WERI-Rb-1 (cell line): ENCODE results near the gene ALKBH6.

Experiments used
- DNase-seq: peaks from one replicate; pipeline ENCODE4 v3.0.0-alpha.2; 2020
- H3K27ac ChIP-seq: fragments of 250-450 bp; sonication (Bioruptor Pico); 2 replicates; pipeline ENCODE4 v1.5.1; 2020; ENCODE audit warnings: mild to moderate bottlenecking, moderate library complexity
- H3K27me3 ChIP-seq: fragments of 250-450 bp; sonication (Bioruptor Pico); 2 replicates; pipeline ENCODE4 v1.5.1; 2021; ENCODE audit warnings: mild to moderate bottlenecking, low read depth, moderate library complexity; ENCODE audit not compliant: insufficient read depth, severe bottlenecking
- H3K36me3 ChIP-seq: fragments of 250-450 bp; sonication (Bioruptor Pico); 2 replicates; pipeline ENCODE4 v1.5.1; 2020; ENCODE audit warnings: mild to moderate bottlenecking, moderate library complexity
- H3K4me3 ChIP-seq: 2 replicates; pipeline ENCODE4 v1.5.1; 2011; ENCODE audit warnings: low read depth, mild to moderate bottlenecking, control low read depth, low read length
- H3K9me3 ChIP-seq: fragments of 250-450 bp; sonication (Bioruptor Pico); 2 replicates; pipeline ENCODE4 v1.5.1; 2021; ENCODE audit warnings: mild to moderate bottlenecking, moderate library complexity; ENCODE audit not compliant: severe bottlenecking
- CTCF ChIP-seq: IDR thresholded peaks from 2 replicates; pipeline ENCODE4 v1.5.1; 2011; ENCODE audit warnings: low read depth, mild to moderate bottlenecking, control low read depth, inconsistent platforms, low read length

ALKBH6 gene

DNA sequence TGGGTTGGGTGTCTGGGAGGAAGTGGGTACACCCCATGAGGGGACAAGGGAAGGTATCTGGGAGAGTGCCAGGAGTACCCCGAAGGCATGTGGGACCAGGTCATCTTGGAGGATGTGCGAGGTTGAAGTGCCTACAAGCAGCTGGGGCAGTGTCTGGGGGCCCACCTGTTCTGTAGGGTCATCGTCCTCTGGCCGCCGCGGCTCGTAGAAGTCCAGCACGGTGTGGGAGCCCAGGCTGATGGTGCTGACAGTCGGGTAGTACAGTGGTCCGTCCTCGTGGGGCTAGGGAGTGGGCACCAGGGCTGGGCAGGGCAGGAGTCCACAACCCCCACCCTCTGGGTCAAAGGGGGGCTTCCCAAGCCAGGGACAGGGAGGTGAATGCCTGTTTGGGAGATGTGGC lies 3.6 kb downstream of the ALKBH6 start:
- DNase-seq = no peak
- Histone ChIP-seq H3K27me3 (no peaks in the 10 kb centered on the region), H3K4me3 (no peak overlapping the region), H3K9me3 (no peaks in the 10 kb centered on the region), H3K27ac (no peak overlapping the region), H3K36me3 (no peaks in the 10 kb centered on the region)
- no peak for TF ChIP-seq CTCF

- Histone ChIP-seq H3K9me3 (no peaks in the 10 kb centered on the region), H3K36me3 (no peaks in the 10 kb centered on the region), H3K27ac (no peak overlapping the region), H3K27me3 (no peaks in the 10 kb centered on the region), H3K4me3 (peak overlapping the region; percentile 37)
- DNase-seq = no peak
- no peak for TF ChIP-seq CTCF
Observed at GRCh38 chr19:36009633-36010379, 4.2 kb downstream of the ALKBH6 start.

GRCh38 chr19:36009220-36009619 lies 4.8 kb downstream of the ALKBH6 start:
- Histone ChIP-seq H3K9me3 (no peaks in the 10 kb centered on the region), H3K27me3 (no peaks in the 10 kb centered on the region), H3K36me3 (no peaks in the 10 kb centered on the region), H3K4me3 (peak overlapping the region; percentile 37), H3K27ac (peak overlapping the region; percentile 54; the same call in 1 of the 2 replicates)
- DNase-seq = peak; percentile 52
- TF ChIP-seq CTCF = no peak

DNA sequence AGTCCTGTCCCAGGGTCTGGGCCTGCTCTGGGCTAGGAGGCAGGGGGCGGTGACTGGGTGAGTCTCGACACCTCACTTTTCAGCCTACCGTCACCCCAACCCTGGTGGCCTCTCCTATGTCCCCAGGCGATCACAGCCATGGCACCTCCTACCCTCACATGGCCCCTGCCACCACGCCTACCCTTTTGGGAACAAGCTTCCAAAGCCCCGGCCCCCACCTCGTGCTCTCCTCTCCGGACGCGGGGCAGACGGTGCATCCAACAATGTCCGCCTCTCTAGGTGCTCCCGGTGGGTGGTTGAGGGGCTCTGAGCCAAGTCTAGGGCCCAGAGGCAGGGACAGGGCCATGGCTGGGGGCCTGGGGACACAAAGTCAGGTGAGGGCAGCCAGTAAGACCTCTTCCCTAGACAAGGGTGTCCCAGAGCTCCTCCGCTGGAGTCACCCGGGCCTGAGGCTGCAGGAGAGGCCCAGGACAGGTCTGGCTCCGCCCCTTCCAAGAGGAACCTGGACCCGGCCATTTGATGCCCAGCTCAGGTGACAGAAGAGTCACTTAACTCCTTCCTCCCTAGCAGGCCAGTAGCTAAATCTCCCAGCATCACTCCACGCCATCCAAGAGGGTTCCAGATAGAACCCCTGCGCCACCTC lies 5.6 kb downstream of the ALKBH6 start, which contains the start of gene SYNE4:
TSS of gene SYNE4 (minus strand) at position 478 of the 643 bp plus-strand sequence. CDS start at position 346, 132 bp downstream.
- DNase-seq = peak; percentile 52
- Histone ChIP-seq H3K27me3 (no peaks in the 10 kb centered on the region), H3K9me3 (no peaks in the 10 kb centered on the region), H3K36me3 (no peaks in the 10 kb centered on the region; the same call in 1 of the 2 replicates), H3K27ac (peak within 1 kb of the TSS; percentile 54; the same call in 1 of the 2 replicates), H3K4me3 (peak within 1 kb of the TSS; percentile 37)
- TF ChIP-seq CTCF = no peak

GRCh38 chr19:36006955-36007354 lies 7.1 kb downstream of the ALKBH6 start:
- H3K27ac ChIP-seq = no peak overlapping the region
- no peaks in the 10 kb centered on the region for H3K9me3 ChIP-seq
- TF ChIP-seq CTCF = no peak
- H3K36me3 ChIP-seq = no peaks in the 10 kb centered on the region; the same call in 1 of the 2 replicates
- H3K4me3 ChIP-seq = no peak overlapping the region
- no peak for DNase-seq
- no peaks in the 10 kb centered on the region for H3K27me3 ChIP-seq
